ENCODE results near the gene GPBAR1.
"Not testable (repeated sequence)": the region's sequence is repeated elsewhere in the genome, so short reads cannot be mapped to it uniquely, and the experiment has no call there.

GPBAR1 gene

DNA sequence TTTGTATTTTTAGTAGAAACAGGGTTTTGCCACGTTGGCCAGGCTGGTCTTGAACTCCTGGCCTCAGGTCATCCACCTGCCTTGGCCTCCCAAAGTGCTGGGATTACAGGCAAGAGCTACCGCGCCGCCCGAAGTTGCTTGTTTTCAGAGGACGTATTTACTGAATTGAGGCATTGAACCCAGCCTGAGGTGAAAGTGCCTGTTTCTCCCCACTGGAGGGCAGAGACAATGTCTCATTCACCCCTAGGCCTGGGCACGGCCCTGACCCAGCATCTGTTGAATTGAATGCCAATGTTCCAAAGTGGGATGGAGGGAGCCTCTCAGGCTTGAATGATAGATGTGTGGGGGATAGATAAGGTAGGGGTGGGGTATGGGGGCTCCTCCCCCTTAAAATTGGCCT, 36.0 kb downstream of the GPBAR1 start:
- in situ Hi-C loops (cut with MboI; ENCODE audit: low pct_unique_long_range_greater_than_20kb, low sequenced_read_pairs) = loop anchor here (10.0 kb wide), 1 partner anchor 98 kb away; the partner anchor contains the start of gene CTDSP1
- no peak for DNase-seq

DNA sequence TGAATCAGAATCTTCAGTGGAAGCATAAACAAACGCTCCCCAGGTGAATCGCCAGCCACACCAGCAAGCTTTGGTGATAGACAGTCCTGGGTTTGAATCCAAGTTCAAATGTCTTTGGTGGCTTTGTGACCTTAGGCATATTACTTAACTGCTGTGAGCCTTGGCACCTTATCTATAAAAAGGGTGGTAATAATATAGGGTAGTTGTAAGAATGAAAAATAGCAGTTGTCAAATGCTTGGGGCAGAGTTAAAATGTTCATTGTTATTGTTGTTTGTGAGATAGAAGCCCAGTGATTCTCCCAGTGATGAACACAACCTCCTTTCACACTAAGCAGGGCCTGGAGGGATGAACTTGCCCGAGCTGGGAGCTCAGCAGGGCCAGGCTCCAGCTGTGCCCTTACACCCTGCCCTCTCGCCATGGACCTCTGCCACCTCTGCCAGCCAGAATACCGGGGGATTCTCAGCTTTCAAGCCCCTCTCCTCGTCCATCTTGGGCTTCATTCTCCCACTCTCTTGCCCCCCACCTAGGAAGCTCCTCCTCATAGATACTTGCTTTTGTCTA, 37.6 kb downstream of the GPBAR1 start:
- in situ Hi-C loops (cut with MboI; ENCODE audit: low pct_unique_long_range_greater_than_20kb, low sequenced_read_pairs) = loop anchor here (10.0 kb wide), 1 partner anchor 96 kb away; the partner anchor contains the start of gene CTDSP1
- DNase-seq = no peak

DNA sequence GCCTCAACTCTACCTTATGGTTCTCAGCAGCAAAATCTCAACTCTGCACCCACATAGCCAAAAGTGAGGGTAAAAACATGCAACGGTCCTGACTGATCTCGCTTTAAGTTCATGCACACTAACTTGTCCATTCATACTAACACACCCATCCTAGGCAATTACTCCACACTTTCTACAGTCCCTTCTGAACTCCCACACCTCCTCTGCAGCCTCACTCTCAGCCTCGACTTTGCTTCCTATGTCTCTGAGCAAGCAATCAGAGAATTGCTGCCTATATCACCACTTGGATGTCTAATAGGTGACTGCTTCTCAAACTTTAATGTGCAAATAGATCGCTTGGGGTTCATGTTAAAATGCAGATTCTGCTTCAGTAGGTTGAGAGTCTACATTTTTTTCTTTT, 39.3 kb downstream of the GPBAR1 start:
- in situ Hi-C loops (cut with MboI; ENCODE audit: low pct_unique_long_range_greater_than_20kb, low sequenced_read_pairs) = no loop called here
- no peak for DNase-seq

DNA sequence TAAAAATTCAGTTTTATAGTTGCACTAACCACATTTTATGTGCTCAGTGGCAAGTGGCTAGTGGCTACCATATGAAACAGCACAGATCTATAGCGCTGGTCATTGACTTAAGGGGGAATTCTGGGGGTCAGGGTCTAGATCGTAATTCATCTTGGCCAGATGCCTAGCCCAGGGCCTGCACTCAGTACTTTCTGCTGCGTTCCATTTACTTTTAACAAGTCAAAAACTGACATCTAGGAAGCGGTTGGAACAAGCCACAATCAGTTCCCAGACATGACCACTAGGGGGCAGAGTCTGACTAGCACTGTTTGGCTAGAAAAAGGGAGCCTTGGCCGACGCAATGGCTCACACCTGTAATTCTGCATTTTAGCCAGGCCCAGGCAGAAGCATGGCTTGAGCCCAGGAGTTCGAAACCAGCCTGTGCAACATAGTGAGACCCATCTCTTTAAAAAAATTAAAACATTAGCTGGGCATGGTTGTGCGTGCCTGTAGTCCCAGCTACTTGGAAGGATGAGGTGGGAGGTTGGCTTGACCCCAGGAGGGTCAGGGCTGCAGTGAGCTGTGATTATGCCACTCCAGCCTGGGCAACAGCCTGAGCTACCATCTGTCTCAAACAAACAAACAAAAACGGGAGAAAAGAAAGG, 40.5 kb downstream of the GPBAR1 start:
- in situ Hi-C loops (cut with MboI; ENCODE audit: low pct_unique_long_range_greater_than_20kb, low sequenced_read_pairs) = no loop called here
- DNase-seq = peak; percentile 95

DNA sequence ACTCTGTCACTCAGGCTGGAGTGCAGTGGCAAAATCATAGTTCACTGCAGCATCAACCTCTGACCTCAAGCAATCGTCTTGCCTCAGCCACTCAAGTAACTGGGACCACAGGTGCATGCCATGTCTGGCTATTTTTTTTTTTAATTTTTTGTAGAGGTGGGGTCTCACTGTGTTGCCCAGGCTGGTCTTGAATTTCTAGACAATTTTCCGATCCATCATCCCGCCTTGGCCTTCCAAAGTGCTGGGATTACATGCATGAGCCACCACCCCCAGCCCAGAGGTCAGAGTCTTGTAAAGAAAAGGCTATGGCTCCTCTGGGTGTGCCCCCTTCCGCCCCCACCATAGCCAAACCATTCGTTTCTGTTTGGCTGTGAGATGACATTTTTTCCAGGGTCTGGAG, 44.6 kb downstream of the GPBAR1 start:
- DNase-seq = no peak
- in situ Hi-C loops (cut with MboI; ENCODE audit: low pct_unique_long_range_greater_than_20kb, low sequenced_read_pairs) = no loop called here

DNA sequence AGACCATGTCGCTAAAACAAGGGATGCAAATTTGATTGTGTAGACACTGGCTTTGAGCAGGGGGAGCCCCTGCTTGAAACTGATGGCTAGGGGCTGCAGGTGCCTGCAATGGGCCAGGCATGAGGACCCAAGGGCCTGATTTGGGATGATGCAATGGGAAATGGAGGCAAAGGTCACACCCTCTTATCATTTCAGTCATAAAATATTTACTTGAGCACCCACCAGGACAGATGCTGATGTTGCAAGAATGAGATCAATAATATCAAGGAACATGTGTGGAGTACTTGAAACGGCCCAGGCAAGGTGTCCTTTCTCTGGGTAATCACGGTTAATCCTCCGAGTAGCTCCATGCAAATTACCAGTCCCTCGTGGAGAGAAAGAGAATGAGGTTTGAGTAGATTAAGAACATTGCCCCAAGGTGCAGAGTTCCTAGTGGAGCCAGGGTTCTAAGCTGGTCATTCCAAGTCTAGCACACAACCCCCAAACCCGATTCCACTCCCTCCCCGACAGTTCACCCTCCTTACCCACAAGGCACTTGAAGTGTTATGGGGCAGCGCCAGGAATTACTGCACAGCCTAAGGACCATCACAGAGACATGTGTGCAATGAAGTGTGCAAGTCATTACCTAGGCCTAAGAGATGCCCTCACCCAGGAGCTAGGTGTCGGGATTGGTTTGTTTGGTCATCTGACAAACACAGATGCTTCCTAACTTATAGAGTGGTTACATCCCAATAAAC, 45.5 kb downstream of the GPBAR1 start:
- in situ Hi-C loops (cut with MboI; ENCODE audit: low pct_unique_long_range_greater_than_20kb, low sequenced_read_pairs) = no loop called here
- DNase-seq = no peak

DNA sequence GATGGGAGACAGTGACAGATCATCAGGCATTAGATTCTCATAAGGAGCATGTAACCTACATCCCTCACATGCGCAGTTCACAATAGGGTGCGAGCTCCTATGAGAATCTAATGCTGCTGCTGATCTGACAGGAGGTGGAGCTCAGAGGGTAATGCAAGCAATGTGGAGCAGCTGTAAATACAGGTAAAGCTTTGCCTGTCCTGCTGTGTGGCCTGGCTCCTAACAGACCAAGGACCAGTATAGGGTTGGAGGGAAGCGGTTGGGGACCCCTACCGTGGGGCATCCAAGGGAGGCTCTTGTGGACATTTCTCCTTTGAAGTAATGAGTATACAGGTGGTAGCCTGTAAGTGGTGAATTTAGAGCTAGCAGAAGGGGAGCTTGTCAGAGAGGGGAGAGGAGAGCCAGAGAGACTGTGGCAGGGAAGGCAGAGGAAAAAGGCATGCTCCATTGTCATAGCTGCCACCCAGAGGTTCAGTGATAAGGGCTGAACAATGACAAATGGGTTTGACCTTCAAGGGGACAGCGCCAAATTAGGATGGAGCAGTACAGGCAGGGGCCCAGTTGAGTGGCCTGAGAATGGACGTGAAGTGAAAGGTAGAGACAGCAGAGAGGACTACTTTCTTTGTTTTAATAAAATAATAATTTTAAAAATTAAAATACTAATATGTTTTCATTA, 46.7 kb downstream of the GPBAR1 start:
- no peak for DNase-seq
- in situ Hi-C loops (cut with MboI; ENCODE audit: low pct_unique_long_range_greater_than_20kb, low sequenced_read_pairs) = no loop called here

DNA sequence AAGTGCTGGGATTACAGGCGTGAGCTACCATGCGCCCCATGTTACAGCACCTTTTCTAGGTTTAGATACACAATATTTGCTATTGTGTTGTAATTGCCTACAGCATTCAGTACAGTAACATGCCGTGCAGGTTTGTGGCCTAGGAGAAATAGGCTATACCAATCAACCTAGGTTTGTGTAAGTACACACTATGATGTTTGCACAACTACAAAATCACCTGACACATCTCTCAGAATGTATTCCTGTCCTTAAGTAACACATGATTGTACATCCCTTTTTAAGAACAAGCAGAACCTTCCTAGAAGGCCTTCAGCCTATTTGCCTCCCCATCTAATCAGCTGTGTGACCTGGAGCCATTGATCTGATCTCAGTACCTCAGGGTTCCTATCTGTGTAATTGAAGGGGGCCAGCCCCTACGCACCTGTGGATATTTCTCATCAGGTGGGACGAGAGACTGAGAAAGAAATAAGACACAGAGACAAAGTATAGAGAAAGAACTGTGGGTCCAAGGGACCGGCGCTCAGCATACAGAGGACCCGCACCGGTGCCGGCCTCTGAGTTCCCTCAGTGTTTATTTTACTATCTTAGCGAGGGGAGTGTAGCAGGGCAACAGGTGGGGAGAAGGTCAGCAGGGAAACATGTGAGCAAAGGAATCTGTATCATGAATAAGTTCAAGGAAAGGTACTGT, 50.2 kb downstream of the GPBAR1 start:
- no peak for DNase-seq
- in situ Hi-C loops (cut with MboI; ENCODE audit: low pct_unique_long_range_greater_than_20kb, low sequenced_read_pairs) = no loop called here

DNA sequence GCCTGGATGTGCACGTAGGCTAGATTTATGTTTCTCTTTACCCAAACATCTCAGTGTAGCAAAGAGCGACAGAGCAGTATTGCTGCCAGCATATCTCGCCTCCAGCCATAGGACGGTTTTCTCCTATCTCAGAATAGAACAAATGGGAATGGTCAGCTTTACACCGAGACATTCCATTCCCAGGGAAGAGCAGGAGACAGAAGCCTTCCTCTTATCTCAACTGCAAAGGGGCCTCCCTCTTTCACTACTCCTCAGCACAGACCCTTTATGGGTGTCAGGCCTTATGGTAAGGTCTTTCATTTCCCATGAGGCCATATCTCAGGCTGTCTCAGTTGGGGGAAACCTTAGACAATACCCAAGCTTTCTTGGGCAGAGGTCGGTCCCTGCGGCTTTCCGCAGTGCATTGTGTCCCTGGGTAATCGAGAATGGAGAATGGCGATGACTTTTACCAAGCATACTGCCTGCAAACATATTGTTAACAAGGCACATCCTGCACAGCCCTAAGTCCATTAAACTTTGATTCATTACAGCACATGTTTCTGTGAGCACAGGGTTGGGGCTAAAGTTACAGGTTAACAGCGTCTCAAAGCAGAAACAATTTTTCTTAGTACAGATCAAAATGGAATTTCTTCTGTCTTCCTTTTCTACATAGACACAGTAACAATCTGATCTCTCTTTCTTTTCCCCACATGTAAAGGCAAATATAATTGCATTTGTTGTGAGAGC, 50.9 kb downstream of the GPBAR1 start:
- DNase-seq; in situ Hi-C loops (cut with MboI; ENCODE audit: low pct_unique_long_range_greater_than_20kb, low sequenced_read_pairs): not testable (repeated sequence)

DNA sequence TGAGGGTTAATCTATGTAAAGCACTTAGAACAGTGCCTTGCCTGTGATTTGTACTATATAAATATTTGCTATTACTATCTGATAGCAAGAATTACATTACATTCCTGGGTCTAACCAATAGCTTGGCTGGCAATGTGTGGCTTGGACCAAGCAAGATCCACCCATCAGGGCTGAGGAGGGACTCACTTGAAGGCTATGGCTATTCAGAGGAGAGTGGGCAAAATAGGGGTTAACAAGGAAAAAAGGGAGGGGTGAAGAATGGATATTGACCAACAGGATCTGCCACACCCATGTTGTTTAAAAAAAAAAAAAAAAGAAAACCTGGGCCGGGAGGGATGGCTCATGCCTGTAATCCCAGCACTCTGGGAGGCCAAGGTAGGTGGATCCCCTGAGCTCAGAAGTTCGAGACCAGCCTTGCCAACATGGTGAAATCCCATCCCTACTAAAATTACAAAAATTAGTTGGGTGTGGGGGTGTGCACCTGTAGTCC, 51.5 kb downstream of the GPBAR1 start:
- DNase-seq = no peak
- in situ Hi-C loops (cut with MboI; ENCODE audit: low pct_unique_long_range_greater_than_20kb, low sequenced_read_pairs) = no loop called here

DNA sequence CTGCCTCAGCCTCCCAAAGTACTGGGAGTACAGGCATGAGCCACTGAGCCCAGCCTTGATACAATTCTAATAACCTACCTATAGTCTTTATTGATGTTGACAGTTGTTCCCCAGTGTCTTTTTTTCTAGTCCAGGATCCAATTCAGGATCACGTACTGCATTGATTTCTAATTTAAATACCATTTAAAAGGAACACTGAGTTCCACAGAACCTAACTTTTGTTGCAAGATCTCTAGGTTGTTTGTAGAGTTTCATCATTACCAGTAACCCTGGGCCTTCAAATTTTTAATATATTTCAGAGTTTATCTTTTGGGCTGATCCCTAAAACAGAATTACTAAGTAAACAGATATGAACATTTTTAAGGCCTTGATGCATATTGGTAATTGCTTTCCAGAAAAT, 52.5 kb downstream of the GPBAR1 start:
- in situ Hi-C loops (cut with MboI; ENCODE audit: low pct_unique_long_range_greater_than_20kb, low sequenced_read_pairs) = no loop called here
- DNase-seq = no peak
